Panc1 (cell line): ENCODE results near the gene TRAPPC14. TPM values are rescaled to one million over a fixed set of nuclear protein-coding genes. Genes with fewer than 3 reads are reported as not detected.

Source experiments
- ATAC-seq: fragments of 200-7000 bp; cut with Tn5 transposase; 2 replicates; pipeline ENCODE4 v1.9.1; 2020; ENCODE audit warnings: mild to moderate bottlenecking, moderate library complexity
- BruUV-seq: library from RNA; stranded (reverse); fragments of 400-500 nt; replicated peaks from 2 replicates; lab custom pipeline; 2021; lab: Mats Ljungman, UMichigan
- CTCF ChIA-PET: fragments of 300-600 bp; sonication (Branson Sonifier 250); formaldehyde crosslinking; loops from one replicate; lab custom pipeline; 2022; ENCODE audit warnings: antibody characterized with exemption; lab: Charles Lee
- POLR2A ChIA-PET: fragments of 300-600 bp; sonication (Branson Sonifier 250); formaldehyde crosslinking; loops from one replicate; lab custom pipeline; 2022; ENCODE audit warnings: antibody characterized with exemption; lab: Charles Lee
- DNase-seq: peaks from one replicate; pipeline ENCODE4 v3.0.0-alpha.2; 2010; ENCODE audit warnings: low read depth, low spot score
- H3K27ac ChIP-seq: 2 replicates; pipeline ENCODE4 v1.5.1; 2011; ENCODE audit warnings: mild to moderate bottlenecking, low read length, inconsistent platforms
- H3K27me3 ChIP-seq: fragments of 200-500 bp; sonication (Bioruptor generic); 2 replicates; pipeline ENCODE4 v1.6.0; 2014; ENCODE audit warnings: low read length, inconsistent platforms; ENCODE audit not compliant: control insufficient read depth, insufficient read depth
- H3K36me3 ChIP-seq: fragments of 200-500 bp; sonication (Bioruptor generic); 2 replicates; pipeline ENCODE4 v1.5.1; 2014; ENCODE audit warnings: inconsistent platforms, mild to moderate bottlenecking, low read length, moderate library complexity; ENCODE audit not compliant: control insufficient read depth, insufficient read depth
- H3K4me1 ChIP-seq: 2 replicates; pipeline ENCODE4 v1.5.1; 2011; ENCODE audit warnings: inconsistent platforms, mild to moderate bottlenecking, low read length, moderate library complexity; ENCODE audit not compliant: control insufficient read depth, insufficient read depth
- H3K4me3 ChIP-seq, 2 experiments: 2 replicates each; pipeline ENCODE4 v1.5.1; 2011 to 2012; ENCODE audit warnings: low read depth in 2 of 2, low read length in 2 of 2, mild to moderate bottlenecking in 2 of 2, inconsistent platforms in 1 of 2, moderate library complexity in 1 of 2
- H3K9me3 ChIP-seq: fragments of 200-500 bp; sonication (Bioruptor generic); 2 replicates; pipeline ENCODE4 v1.5.1; 2014; ENCODE audit warnings: low read depth, mild to moderate bottlenecking, inconsistent platforms, low read length, moderate library complexity; ENCODE audit not compliant: control insufficient read depth, insufficient read depth
- CTCF ChIP-seq: fragments of 450-650 bp; IDR thresholded peaks from 2 replicates; pipeline ENCODE4 v1.5.1; 2017; ENCODE audit warnings: mild to moderate bottlenecking
- POLR2AphosphoS5 ChIP-seq: IDR thresholded peaks from 2 replicates; pipeline ENCODE4 v1.6.1; 2012; ENCODE audit warnings: mild to moderate bottlenecking, low read depth, low read length, moderate library complexity
- REST ChIP-seq, 2 experiments: IDR thresholded peaks; 2 replicates each; pipeline ENCODE4 v1.6.1; 2011 to 2012; ENCODE audit warnings: low read depth in 2 of 2, control low read depth in 1 of 2, low read length in 1 of 2, mild to moderate bottlenecking in 1 of 2, moderate library complexity in 1 of 2; ENCODE audit not compliant: insufficient read depth in 1 of 2
- SIN3A ChIP-seq: IDR thresholded peaks from 2 replicates; pipeline ENCODE4 v1.6.1; 2012; ENCODE audit warnings: low read depth, mild to moderate bottlenecking, low read length, moderate library complexity, borderline replicate concordance; ENCODE audit not compliant: insufficient read depth
- TCF7L2 ChIP-seq: IDR thresholded peaks from 2 replicates; pipeline ENCODE4 v1.6.1; 2011; ENCODE audit warnings: mild to moderate bottlenecking, low read depth, low read length, inconsistent platforms
- in situ Hi-C: cut with HindIII; loops from 2 replicates; pipeline ENCODE4 v1.10.0; 2016; ENCODE audit warnings: low sequenced_read_pairs, low pct_unique_long_range_greater_than_20kb
- intact Hi-C: fragments of 100-400 bp; cut with micrococcal nuclease; formaldehyde crosslinking; loops from one replicate; pipeline ENCODE4 v1.10.0; 2022; ENCODE audit not compliant: unreplicated experiment
- total RNA-seq: library from RNA; stranded (reverse); gene quantifications from one replicate; pipeline ENCODE4 v1.2.1, GENCODE V29; 2021; ENCODE audit not compliant: unreplicated experiment

The TRAPPC14 gene
- total RNA-seq, 1 experiment from 2014 or later, result 33.2 TPM

- TSS peak; percentile 84 for BruUV-seq
- peak; percentile 69; the same call in 1 of the 2 replicates for TF ChIP-seq TCF7L2
- no peak for TF ChIP-seq REST (IDR thresholded peaks at IDR 0.05; ENCODE audit: insufficient read depth in 1 of 2, low read depth in 2 of 2, low read length in 1 of 2)
- Histone ChIP-seq H3K9me3 (no peaks in the 10 kb centered on the region), H3K4me3 (peak overlapping the region; percentile 69 to 99), H3K27me3 (no peaks in the 10 kb centered on the region), H3K4me1 (peaks cover 16% of the 10 kb centered on the region), H3K27ac (peak overlapping the region; percentile 88), H3K36me3 (no peaks in the 10 kb centered on the region)
- ATAC-seq (peak; percentile 75), DNase-seq (peak; percentile 61)
- in situ Hi-C loops (no loop called here), intact Hi-C loops (no loop called here)
- CTCF ChIA-PET, result no interaction called here
- POLR2A ChIA-PET, result interaction anchor here (0.9 to 1.2 kb wide), 2 partner anchors 18 to 20 kb away, joined by 3 to 16 read pairs; no protein-coding TSS in a partner anchor
Measured at GRCh38 chr7:100119970-100120732, 38.4 kb downstream of the TRAPPC14 start.

GRCh38 chr7:100119072-100119969 is 39.2 kb downstream of the TRAPPC14 start, which contains the start of the genes CNPY4 and TAF6:
CNPY4 (plus strand) TSS chr7:100119634; CDS start chr7:100119745, 111 bp downstream.
TAF6 (minus strand) TSS chr7:100119358; CDS start chr7:100114209, 5,149 bp downstream.
- Histone ChIP-seq H3K9me3 (no peaks in the 10 kb centered on the region), H3K36me3 (no peaks in the 10 kb centered on the region), H3K27me3 (no peaks in the 10 kb centered on the region), H3K4me3 (peak within 1 kb of the TSS; percentile 69 to 99), H3K27ac (peak within 1 kb of the TSS; percentile 88), H3K4me1 (peaks cover 11% of the 10 kb centered on the region)
- ATAC-seq (peak; percentile 92), DNase-seq (peak; percentile 95)
- intact Hi-C loops (no loop called here), in situ Hi-C loops (no loop called here)
- ChIA-PET POLR2A (interaction anchor here (1.2 kb wide), 1 partner anchor 17 kb away, joined by 3 read pairs; no protein-coding TSS in a partner anchor), CTCF (no interaction called here)
- no TSS peak for BruUV-seq
- TF ChIP-seq REST (IDR thresholded peaks at IDR 0.05; ENCODE audit: insufficient read depth in 1 of 2, low read depth in 2 of 2, low read length in 1 of 2) (no peak), TCF7L2 (peak; percentile 59), SIN3A (peak; percentile 55), POLR2AphosphoS5 (peak; percentile 86), CTCF (no peak)
